ENCODE measurements around the gene RWDD3.

RWDD3 gene

GRCh38 chr1:95196017-95196416 is 38.0 kb upstream of the RWDD3 start:
- H3K27ac ChIP-seq: no peak overlapping the region
- no peak overlapping the region for H3K4me3 ChIP-seq (ENCODE audit: low read depth, low read length)
- no peak overlapping the region for H2AFZ ChIP-seq
- TF ChIP-seq CTCF (IDR thresholded peaks at IDR 0.05): no peak
- no peaks in the 10 kb centered on the region for H3K9me3 ChIP-seq (ENCODE audit: control insufficient read depth, low read length)
- H3K79me2 ChIP-seq: no peaks in the 10 kb centered on the region
- no peaks in the 10 kb centered on the region for H3K4me1 ChIP-seq
- H3K9ac ChIP-seq: no peak overlapping the region
- H3K36me3 ChIP-seq (ENCODE audit: control insufficient read depth, insufficient read depth, low read length): no peaks in the 10 kb centered on the region
- H3K4me2 ChIP-seq (ENCODE audit: low read length): no peak overlapping the region
- no peaks in the 10 kb centered on the region for H3K27me3 ChIP-seq (ENCODE audit: control insufficient read depth, insufficient read depth, low read length)

GRCh38 chr1:95197616-95198252 is 36.3 kb upstream of the RWDD3 start:
- Histone ChIP-seq H3K4me1 (no peaks in the 10 kb centered on the region), H3K79me2 (no peaks in the 10 kb centered on the region), H3K9ac (no peak overlapping the region), H3K27ac (no peak overlapping the region), H3K27me3 (ENCODE audit: control insufficient read depth, insufficient read depth, low read length) (no peaks in the 10 kb centered on the region), H3K4me2 (ENCODE audit: low read length) (no peak overlapping the region), H3K9me3 (ENCODE audit: control insufficient read depth, low read length) (no peaks in the 10 kb centered on the region), H3K4me3 (ENCODE audit: low read depth, low read length) (no peak overlapping the region), H3K36me3 (ENCODE audit: control insufficient read depth, insufficient read depth, low read length) (no peaks in the 10 kb centered on the region), H2AFZ (no peak overlapping the region)
- no peak for TF ChIP-seq CTCF (IDR thresholded peaks at IDR 0.05)

GRCh38 chr1:95201905-95202304 is 32.1 kb upstream of the RWDD3 start:
- Histone ChIP-seq H3K4me2 (ENCODE audit: low read length) (no peak overlapping the region), H3K36me3 (ENCODE audit: control insufficient read depth, insufficient read depth, low read length) (no peaks in the 10 kb centered on the region), H3K27ac (no peak overlapping the region), H3K27me3 (ENCODE audit: control insufficient read depth, insufficient read depth, low read length) (no peaks in the 10 kb centered on the region), H3K9me3 (ENCODE audit: control insufficient read depth, low read length) (no peaks in the 10 kb centered on the region), H3K9ac (no peak overlapping the region), H3K4me3 (ENCODE audit: low read depth, low read length) (no peak overlapping the region), H3K4me1 (no peaks in the 10 kb centered on the region), H3K79me2 (no peaks in the 10 kb centered on the region), H2AFZ (no peak overlapping the region)
- TF ChIP-seq CTCF (IDR thresholded peaks at IDR 0.05): no peak

- Histone ChIP-seq H3K9me3 (ENCODE audit: control insufficient read depth, low read length) (no peaks in the 10 kb centered on the region), H3K27me3 (ENCODE audit: control insufficient read depth, insufficient read depth, low read length) (no peaks in the 10 kb centered on the region), H3K4me2 (ENCODE audit: low read length) (no peak overlapping the region), H3K36me3 (ENCODE audit: control insufficient read depth, insufficient read depth, low read length) (no peaks in the 10 kb centered on the region), H3K79me2 (no peaks in the 10 kb centered on the region), H3K27ac (no peak overlapping the region), H3K9ac (no peak overlapping the region), H2AFZ (no peak overlapping the region), H3K4me3 (ENCODE audit: low read depth, low read length) (no peak overlapping the region), H3K4me1 (no peaks in the 10 kb centered on the region)
- TF ChIP-seq CTCF (IDR thresholded peaks at IDR 0.05): no peak
Measured at GRCh38 chr1:95203908-95204437, 30.0 kb upstream of the RWDD3 start.

- Histone ChIP-seq H3K27me3 (ENCODE audit: control insufficient read depth, insufficient read depth, low read length) (no peaks in the 10 kb centered on the region), H3K79me2 (no peaks in the 10 kb centered on the region), H3K27ac (no peak overlapping the region), H3K4me1 (no peaks in the 10 kb centered on the region), H3K4me3 (ENCODE audit: low read depth, low read length) (no peak overlapping the region), H3K9me3 (ENCODE audit: control insufficient read depth, low read length) (no peaks in the 10 kb centered on the region), H2AFZ (no peak overlapping the region), H3K9ac (no peak overlapping the region), H3K36me3 (ENCODE audit: control insufficient read depth, insufficient read depth, low read length) (no peaks in the 10 kb centered on the region), H3K4me2 (ENCODE audit: low read length) (no peak overlapping the region)
- TF ChIP-seq CTCF (IDR thresholded peaks at IDR 0.05): no peak
Measured at GRCh38 chr1:95206514-95206913, 27.5 kb upstream of the RWDD3 start.
